ENCODE measurements around the gene LRRC19.

DNA sequence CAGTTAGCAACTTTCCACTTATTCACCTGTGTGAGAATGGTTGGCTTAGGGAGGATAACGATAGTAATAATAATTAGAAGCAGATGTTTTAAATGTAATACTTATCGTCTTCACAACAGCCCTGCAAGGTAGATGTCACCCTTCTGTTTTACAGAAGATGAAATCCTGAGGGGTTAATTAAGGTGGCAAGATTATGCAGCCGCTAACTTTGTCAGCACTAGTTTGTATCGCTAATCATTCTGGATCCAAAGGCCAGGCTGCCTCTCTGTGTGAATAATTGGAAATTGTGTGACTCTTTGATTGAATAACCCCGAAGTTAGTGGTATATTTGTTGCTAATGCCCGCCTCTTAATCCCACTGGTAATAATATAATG, 48.6 kb downstream of the LRRC19 start:
- TF ChIP-seq POLR2A (IDR thresholded peaks at IDR 0.05) (no peak), POLR2AphosphoS5 (IDR thresholded peaks at IDR 0.05) (no peak), EP300 (IDR thresholded peaks at IDR 0.05) (no peak)
- TF ChIP-seq, protein P1, sequence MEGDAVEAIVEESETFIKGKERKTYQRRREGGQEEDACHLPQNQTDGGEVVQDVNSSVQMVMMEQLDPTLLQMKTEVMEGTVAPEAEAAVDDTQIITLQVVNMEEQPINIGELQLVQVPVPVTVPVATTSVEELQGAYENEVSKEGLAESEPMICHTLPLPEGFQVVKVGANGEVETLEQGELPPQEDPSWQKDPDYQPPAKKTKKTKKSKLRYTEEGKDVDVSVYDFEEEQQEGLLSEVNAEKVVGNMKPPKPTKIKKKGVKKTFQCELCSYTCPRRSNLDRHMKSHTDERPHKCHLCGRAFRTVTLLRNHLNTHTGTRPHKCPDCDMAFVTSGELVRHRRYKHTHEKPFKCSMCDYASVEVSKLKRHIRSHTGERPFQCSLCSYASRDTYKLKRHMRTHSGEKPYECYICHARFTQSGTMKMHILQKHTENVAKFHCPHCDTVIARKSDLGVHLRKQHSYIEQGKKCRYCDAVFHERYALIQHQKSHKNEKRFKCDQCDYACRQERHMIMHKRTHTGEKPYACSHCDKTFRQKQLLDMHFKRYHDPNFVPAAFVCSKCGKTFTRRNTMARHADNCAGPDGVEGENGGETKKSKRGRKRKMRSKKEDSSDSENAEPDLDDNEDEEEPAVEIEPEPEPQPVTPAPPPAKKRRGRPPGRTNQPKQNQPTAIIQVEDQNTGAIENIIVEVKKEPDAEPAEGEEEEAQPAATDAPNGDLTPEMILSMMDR (IDR thresholded peaks at IDR 0.05): no peak
